HL-60 (cell line): ENCODE results near the gene NFATC4.

Source experiments
- CTCF ChIP-seq: IDR thresholded peaks from one replicate; pipeline ENCODE4 v1.5.1; 2011; ENCODE audit warnings: low read length, control low read depth, inconsistent platforms; ENCODE audit not compliant: insufficient read depth
- GABPA ChIP-seq: IDR thresholded peaks from 2 replicates; pipeline ENCODE4 v1.6.1; 2012; ENCODE audit warnings: low read depth
- POLR2AphosphoS5 ChIP-seq: IDR thresholded peaks from 2 replicates; pipeline ENCODE4 v1.6.1; 2012; ENCODE audit warnings: low read depth
- REST ChIP-seq: IDR thresholded peaks from 2 replicates; pipeline ENCODE4 v1.6.1; 2012; ENCODE audit warnings: low read depth; ENCODE audit not compliant: insufficient replicate concordance

- TF ChIP-seq CTCF (no peak), GABPA (no peak), REST (no peak), POLR2AphosphoS5 (no peak)
Observed at GRCh38 chr14:24394275-24394674, 26.3 kb downstream of the NFATC4 start.
